ENCODE results near the gene PGBD2.
"Not testable (repeated sequence)": the region's sequence is repeated elsewhere in the genome, so short reads cannot be mapped to it uniquely, and the experiment has no call there.

PGBD2 gene

DNA sequence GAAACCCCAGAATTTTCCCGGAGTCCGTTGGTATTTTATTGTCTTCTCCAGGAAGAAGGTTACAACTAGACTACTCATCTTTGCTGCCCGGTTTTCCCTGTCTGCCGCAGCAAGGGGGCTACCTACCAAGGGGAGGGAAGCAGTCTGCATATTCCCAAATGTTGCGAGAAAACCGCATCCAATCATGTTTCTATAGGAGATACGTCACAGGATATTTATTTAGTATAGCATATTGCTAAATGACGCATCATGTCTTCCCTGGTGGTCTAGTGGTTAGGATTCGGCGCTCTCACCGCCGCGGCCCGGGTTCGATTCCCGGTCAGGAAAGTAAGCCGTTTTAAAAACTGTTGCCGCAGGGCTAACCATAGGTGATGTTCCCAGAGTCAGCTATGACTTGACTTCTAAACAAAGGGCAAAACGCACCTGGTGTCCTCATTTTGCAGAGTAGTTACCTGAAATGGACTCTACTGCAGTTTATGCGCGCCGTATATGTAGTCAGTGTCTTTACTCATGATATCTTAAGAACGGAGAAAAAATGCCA, 32.0 kb upstream of the PGBD2 start:
- Histone ChIP-seq H2AFZ (ENCODE audit: low read depth) (no peak overlapping the region), H3K36me3 (ENCODE audit: insufficient read depth) (no peaks in the 10 kb centered on the region), H3K4me3 (IDR thresholded peaks at IDR 0.05; ENCODE audit: insufficient read depth, low read depth, low read length) (no peak overlapping the region), H4K20me1 (ENCODE audit: insufficient read depth) (no peaks in the 10 kb centered on the region), H3K27me3 (ENCODE audit: insufficient read depth, low read depth) (no peaks in the 10 kb centered on the region), H3K4me1 (ENCODE audit: low read depth, poor library complexity, severe bottlenecking) (peaks cover 25% of the 10 kb centered on the region), H3K27ac (peak overlapping the region; percentile 37; the same call in 1 of the 2 replicates), H3K79me2 (ENCODE audit: insufficient read depth, low read depth) (no peaks in the 10 kb centered on the region), H3K9ac (no peak overlapping the region; the same call in 1 of the 2 replicates), H3K4me2 (peak overlapping the region; percentile 43; the same call in 1 of the 2 replicates)
- TF ChIP-seq, protein P1, sequence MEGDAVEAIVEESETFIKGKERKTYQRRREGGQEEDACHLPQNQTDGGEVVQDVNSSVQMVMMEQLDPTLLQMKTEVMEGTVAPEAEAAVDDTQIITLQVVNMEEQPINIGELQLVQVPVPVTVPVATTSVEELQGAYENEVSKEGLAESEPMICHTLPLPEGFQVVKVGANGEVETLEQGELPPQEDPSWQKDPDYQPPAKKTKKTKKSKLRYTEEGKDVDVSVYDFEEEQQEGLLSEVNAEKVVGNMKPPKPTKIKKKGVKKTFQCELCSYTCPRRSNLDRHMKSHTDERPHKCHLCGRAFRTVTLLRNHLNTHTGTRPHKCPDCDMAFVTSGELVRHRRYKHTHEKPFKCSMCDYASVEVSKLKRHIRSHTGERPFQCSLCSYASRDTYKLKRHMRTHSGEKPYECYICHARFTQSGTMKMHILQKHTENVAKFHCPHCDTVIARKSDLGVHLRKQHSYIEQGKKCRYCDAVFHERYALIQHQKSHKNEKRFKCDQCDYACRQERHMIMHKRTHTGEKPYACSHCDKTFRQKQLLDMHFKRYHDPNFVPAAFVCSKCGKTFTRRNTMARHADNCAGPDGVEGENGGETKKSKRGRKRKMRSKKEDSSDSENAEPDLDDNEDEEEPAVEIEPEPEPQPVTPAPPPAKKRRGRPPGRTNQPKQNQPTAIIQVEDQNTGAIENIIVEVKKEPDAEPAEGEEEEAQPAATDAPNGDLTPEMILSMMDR (conservative IDR thresholded peaks at IDR 0.05; ENCODE audit: low read depth, low read length): no peak; the same call in 1 of the 2 replicates

DNA sequence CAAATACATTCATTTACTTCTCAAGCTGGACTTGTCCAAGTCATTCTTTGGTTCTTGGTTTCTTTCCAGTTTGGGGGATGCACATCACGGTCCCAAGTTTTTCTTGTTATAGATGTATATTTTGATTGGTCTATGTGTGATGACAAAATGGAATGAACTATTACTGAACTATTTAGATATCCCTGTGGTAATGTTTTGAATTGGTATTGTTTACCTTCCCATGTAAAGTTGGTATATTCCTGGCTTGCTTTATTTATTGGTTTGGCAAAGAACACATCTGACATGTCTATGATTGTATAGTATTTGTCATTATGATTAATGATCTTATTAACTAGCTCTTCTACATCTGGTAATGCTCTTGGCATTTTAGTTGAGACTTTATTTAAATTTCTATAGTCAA, 24.8 kb upstream of the PGBD2 start:
- Histone ChIP-seq H3K36me3 (ENCODE audit: insufficient read depth) (no peaks in the 10 kb centered on the region), H3K4me2 (no peak overlapping the region), H3K4me1 (ENCODE audit: low read depth, poor library complexity, severe bottlenecking) (peaks cover 8% of the 10 kb centered on the region), H3K27ac (no peak overlapping the region), H3K4me3 (IDR thresholded peaks at IDR 0.05; ENCODE audit: insufficient read depth, low read depth, low read length) (no peak overlapping the region), H3K79me2 (ENCODE audit: insufficient read depth, low read depth) (no peaks in the 10 kb centered on the region), H3K27me3 (ENCODE audit: insufficient read depth, low read depth) (no peaks in the 10 kb centered on the region), H2AFZ (ENCODE audit: low read depth) (no peak overlapping the region), H4K20me1 (ENCODE audit: insufficient read depth) (no peaks in the 10 kb centered on the region), H3K9ac (no peak overlapping the region)
- TF ChIP-seq, protein P1 (conservative IDR thresholded peaks at IDR 0.05; ENCODE audit: low read depth, low read length): no peak

DNA sequence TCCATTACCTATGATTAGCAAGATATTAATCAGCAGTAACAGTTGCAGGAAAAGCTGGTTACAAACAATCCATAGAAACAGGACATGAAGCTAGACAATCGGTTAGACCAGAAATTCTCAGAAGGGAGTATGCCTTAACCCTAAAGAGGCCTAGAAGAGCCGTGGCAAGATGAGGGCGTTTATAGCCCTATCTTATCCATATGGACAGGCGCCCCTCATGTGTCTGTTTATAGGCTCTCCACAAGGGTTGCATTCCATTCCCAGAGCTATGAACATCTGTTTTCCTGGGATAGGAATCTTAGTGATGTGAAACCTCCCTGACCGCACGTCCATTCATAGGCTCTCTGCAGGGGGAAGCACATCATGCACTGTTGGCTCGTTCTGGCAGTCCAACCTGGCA, 23.6 kb upstream of the PGBD2 start:
- H3K4me2 ChIP-seq; H3K9ac ChIP-seq; H3K4me3 ChIP-seq (IDR thresholded peaks at IDR 0.05; ENCODE audit: insufficient read depth, low read depth, low read length); H3K4me1 ChIP-seq (ENCODE audit: low read depth, poor library complexity, severe bottlenecking); H3K79me2 ChIP-seq (ENCODE audit: insufficient read depth, low read depth); H3K27ac ChIP-seq; H3K36me3 ChIP-seq (ENCODE audit: insufficient read depth); H4K20me1 ChIP-seq (ENCODE audit: insufficient read depth); H2AFZ ChIP-seq (ENCODE audit: low read depth); H3K27me3 ChIP-seq (ENCODE audit: insufficient read depth, low read depth): not testable (repeated sequence)

DNA sequence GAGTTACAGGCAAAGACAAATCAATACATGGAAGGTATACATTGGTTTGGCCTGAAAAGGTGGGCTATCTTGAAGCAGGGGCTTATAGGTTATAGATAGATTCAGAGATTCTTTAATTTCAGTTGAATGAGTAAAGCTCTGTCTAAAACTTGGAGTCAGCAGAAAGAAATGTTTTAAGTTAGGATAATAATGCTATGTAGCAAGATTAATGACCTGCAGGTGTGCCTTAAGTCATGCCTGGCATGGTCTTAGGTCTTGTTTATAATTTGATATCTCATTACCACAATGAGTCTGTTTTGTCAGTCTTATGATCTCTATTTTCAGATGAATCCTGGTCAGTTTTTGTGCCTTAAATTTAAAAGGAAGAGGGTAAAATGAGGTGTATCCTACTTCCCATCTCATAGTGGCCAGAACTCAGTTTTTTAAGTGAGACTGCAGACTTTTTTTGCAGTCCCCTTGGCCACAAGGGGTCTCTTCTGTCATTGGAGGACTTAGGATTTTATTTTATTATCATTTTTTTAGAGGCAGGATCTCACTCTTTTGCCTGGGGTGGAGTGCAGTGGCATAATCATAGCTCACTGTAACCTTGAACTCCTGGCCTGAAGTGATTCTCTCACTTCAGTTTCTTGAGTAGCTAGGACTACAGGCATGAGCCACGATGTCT, 21.3 kb upstream of the PGBD2 start:
- no peaks in the 10 kb centered on the region for H3K27me3 ChIP-seq (ENCODE audit: insufficient read depth, low read depth)

More for the DNA sequence above, 21.3 kb upstream of the PGBD2 start:
- no peaks in the 10 kb centered on the region for H4K20me1 ChIP-seq (ENCODE audit: insufficient read depth)
- H3K36me3 ChIP-seq (ENCODE audit: insufficient read depth): no peaks in the 10 kb centered on the region
- H3K4me2 ChIP-seq: no peak overlapping the region
- TF ChIP-seq, protein P1 (conservative IDR thresholded peaks at IDR 0.05; ENCODE audit: low read depth, low read length): no peak
- no peaks in the 10 kb centered on the region for H3K79me2 ChIP-seq (ENCODE audit: insufficient read depth, low read depth)
- H3K9ac ChIP-seq: no peak overlapping the region
- H3K4me3 ChIP-seq (IDR thresholded peaks at IDR 0.05; ENCODE audit: insufficient read depth, low read depth, low read length): no peak overlapping the region
- peaks cover 8% of the 10 kb centered on the region for H3K4me1 ChIP-seq (ENCODE audit: low read depth, poor library complexity, severe bottlenecking)
- no peak overlapping the region for H2AFZ ChIP-seq (ENCODE audit: low read depth)
- no peak overlapping the region for H3K27ac ChIP-seq
